A204.1 (cell line): ENCODE measurements around the gene BRSK2.

Experiments used
- FAIRE-seq: peaks from 2 replicates; lab custom pipeline; 2012; peaks lifted over from hg19 to GRCh38; lab: Jason Lieb, UNC

BRSK2 gene

DNA sequence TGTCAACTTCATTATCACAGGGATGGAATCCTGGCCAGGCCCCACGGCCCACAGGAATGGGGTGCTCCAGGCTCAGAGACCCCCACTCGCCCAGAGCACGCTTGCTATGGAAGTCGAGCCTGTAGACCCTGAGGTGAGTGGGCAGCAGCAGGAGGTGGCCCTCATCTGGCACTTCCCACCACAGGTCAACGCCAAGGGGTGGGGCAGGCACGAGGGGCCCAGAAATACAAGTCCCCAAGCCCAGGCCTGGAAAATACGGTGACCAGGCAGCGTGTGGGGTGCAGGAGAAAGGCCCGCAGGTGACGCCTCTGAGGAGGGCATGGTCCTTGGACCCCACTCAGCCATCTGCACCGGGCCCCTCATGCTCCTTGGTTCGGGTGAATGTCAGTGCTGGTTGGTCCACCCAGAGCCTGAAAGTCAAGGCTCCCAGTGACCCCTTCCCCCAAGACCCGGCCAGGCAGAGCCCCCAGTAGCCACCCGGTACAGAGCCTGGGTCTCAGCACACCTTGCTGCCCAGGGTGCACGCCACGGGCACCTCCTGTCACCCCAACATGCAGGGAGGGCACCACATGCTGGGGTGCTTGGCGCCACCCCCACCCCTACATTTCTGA, 94.4 kb downstream of the BRSK2 start:
- no peak for FAIRE-seq

GRCh38 chr11:1484695-1485503, 95.2 kb downstream of the BRSK2 start:
- FAIRE-seq: no peak

GRCh38 chr11:1485504-1485885, 95.8 kb downstream of the BRSK2 start:
- no peak for FAIRE-seq

DNA sequence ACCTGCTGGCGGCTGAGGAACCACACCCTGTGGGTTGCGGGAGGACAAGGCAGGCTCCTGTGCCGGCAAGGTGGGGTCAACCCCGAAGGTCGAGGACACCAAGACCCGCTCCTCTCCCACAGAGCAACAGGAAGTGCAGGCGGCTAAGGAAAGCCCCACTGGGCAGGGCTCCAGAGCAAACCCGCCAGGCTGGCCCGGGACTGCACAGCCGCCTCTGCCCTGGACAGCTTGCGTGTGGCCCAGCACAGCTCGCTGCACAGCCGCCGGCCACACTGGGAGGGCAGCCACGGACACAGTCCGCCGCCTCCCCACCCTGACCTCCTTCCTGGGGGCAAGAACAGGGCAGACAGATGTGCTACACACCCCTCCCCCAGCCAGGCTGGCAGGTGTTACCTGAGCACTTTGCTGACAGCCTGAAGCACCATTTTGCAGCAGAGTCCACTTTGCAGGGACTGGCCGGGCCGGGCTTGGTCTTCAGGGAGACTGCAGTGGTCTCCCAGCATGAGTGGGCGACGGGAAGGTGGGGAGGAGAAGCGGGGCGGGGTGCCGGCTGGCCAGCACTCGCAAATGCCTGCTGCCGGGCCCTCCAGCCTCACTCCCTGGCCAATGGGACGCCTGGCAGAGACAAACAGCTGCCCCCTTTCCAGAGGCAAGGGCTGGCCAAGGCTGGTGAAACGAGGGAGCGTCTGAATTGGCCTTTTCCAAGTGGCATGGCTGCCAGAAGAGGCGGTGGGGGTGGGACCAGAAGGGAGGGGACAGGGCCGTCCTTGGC, 96.5 kb downstream of the BRSK2 start, which contains the start of gene MOB2:
Gene MOB2 (minus strand): TSS at position 726 of the 772 bp plus-strand sequence. CDS start 223 bp downstream, at position 503.
- FAIRE-seq: no peak

- FAIRE-seq: no peak
Measured at GRCh38 chr11:1487091-1487850, 97.5 kb downstream of the BRSK2 start.

DNA sequence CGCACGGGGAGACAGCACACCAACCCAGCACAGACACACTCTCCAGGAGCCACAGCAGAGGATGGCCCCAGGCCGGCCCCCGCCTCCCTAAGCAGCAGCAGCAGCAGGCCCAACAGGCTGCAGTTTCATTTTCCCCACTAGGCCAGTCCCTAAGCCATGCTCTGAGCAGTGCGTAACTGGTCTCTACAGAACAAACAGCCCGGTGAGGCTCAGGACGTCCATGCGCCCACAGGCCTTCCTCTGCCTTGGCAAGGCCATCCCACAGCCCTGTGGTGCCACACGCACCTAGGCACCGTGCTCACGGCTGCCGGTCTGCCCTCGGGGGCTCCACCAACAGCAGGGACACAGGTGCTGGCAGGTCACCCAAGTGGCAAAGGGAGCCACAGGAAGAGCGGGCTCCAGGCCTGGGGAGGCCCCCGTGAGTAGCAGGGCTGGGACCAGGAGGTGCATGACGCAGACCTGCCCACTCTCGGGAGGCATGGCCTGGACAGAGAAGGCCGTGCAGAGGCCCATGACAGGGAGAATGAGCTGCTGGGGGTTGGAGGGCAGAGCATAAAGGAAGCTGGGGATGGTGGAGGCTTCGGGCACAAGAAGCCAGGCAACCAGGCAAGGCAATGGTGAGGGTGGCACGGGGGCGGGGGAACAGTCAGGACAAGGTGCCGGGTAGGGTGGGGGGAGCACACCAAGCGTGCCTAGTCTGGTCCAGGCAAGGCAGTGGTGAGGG, 98.3 kb downstream of the BRSK2 start:
- no peak for FAIRE-seq

DNA sequence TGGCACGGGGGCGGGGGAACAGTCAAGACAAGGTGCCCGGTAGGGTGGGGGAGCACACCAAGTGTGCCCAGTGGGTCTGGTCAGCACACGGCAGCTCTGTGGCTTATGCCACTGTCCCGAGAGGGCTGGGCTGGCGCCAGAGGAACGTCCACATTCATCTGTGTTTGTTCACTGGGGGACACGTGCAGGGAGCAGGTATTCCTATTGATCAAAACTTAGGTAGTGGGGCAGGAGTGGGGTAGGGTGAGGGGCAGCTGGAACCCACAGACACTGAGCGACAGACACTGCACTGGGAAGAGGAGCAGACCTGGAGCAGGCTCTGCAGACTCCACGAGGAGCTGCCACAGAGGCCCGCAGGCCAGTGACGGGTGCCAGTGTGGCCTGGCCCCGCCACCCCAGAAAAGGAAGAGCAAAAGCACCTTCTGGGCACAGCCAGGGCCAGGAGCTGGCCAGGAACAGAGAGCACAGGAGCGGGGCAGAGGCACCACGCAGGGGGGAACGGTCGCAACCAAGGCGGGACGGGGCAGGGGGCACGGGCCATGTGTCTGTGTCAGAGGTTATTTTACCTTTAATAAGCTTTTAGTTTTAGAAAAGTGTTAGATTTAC, 98.9 kb downstream of the BRSK2 start:
- no peak for FAIRE-seq

DNA sequence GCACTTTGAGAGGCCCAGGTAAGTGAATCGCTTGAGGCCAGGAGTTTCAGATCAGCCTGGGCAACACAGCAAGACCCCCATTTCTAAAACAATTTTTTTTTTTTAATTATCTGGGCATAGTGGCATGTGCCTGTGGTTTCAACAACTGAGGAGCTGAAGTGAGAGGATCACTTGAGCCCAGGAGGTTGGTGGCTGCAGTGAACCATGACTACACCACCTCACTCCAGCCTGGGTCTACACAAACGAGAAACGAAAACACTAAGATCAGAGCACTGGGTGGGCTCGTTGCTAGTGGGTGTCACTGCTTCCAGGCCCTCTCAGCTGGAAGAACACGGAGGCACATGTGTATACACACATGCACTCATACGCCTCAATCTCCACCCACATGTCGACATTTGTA, 100.9 kb downstream of the BRSK2 start:
- FAIRE-seq: no peak

DNA sequence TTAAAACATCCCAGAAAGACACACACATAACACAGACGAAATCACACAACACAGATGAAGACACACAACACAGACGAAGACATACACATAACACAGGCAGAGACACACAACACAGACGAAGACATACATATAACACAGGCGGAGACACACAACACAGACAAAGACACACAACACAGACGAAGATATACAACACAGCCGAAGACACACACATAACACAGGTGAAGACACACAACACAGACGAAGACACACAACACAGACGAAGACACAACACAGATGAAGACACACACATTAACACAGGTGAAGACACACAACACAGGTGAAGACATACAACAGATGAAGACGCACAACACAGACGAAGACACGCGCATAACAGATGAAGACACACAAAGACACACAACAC, 101.6 kb downstream of the BRSK2 start:
- FAIRE-seq: no peak

- no peak for FAIRE-seq
Measured at GRCh38 chr11:1493650-1494244, 104.0 kb downstream of the BRSK2 start.

- FAIRE-seq: no peak
Measured at GRCh38 chr11:1494650-1495049, 104.9 kb downstream of the BRSK2 start.

GRCh38 chr11:1496091-1496760, 106.5 kb downstream of the BRSK2 start:
- FAIRE-seq: no peak

- FAIRE-seq: no peak
Measured at GRCh38 chr11:1496761-1497095, 107.0 kb downstream of the BRSK2 start.

DNA sequence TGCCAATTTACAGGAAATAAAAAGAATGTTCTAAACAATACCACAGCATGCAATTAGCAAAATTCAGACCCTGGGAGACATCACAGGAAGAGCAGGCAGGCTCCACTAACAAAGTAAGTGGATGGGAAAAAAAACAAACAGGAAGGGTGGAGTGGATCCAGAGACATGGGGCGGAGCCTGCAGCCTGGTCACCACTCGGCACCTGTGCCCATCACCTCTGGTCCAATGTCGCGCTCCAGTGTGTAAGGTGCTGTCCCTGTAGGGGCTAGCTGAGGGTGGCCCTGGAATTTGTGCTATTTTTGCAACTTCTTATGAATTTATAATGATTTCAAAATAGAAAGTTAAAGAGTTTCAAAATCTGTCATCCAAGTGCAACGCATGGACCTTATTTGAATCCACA, 107.9 kb downstream of the BRSK2 start:
- no peak for FAIRE-seq

- FAIRE-seq: no peak
Measured at GRCh38 chr11:1498262-1498661, 108.5 kb downstream of the BRSK2 start.

DNA sequence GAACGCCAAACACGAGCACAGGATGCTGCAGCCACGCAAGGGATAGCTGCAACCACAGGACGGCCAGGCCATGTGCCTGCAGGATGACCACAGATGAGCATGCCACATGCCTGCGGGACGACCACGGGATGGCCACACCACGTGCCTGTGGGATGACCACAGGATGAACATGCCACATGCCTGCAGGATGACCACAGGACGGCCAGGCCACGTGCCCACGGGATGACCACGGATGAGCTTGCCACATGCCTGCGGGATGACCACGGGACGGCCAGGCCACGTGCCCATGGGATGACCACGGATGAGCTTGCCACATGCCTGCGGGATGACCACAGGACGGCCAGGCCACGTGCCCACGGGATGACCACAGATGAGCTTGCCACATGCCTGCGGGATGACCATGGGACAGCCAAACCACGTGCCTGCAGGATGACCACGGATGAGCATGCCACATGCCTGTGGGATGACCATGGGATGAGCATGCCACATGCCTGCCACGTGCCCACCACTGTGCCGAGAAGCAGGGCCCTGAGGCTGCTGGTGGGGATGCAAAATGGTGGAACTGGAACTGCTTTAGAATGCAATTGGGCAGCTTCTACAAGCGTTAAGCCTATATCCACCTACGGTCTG, 109.6 kb downstream of the BRSK2 start:
- FAIRE-seq: no peak

- FAIRE-seq: no peak
Measured at GRCh38 chr11:1499899-1500298, 110.2 kb downstream of the BRSK2 start.

DNA sequence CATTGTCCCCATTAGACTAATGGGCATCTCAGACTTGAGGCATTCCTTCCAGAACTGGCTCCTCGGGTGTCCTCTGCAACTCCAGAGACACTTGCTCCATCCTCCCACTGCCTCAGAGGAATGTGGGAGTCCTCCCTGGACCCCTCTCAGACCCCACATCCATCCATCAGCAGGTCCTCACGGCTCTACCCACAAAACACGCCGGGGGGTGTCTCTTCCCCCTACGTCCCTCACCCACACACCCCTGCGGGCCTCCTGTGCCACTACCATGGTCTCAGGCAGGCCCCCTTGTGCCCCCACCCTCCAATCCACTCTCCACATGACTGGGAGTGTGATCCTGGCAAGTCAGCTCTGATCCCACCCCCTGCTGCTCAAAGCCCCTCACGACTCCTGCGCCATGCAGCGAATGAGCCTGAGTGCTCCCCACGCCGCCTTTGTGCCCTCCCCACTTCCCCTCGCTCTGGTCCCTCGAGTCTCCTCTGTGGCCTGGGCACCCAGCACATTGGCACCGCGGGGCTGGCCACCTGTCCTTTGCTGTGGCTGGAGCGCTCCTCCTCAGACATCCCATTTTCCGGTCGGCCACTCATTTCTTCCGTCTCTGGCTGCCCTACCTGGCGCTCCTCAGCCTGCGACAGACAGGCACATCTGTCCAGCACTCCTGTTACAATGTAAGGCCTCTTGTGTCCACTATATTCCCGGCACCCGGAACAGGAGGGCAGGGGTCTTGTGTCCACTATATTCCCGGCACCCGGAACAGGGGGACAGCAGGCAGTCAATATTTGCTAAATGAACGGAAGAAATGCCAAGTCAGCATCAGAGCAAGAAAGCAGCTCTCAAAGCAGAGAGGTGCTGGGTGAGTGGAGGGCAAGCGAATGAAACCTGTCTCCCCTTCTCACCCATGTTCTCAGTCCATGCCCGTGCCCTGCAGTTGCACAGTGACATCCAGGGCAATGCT, 111.0 kb downstream of the BRSK2 start:
- FAIRE-seq: no peak
